ENCODE data around the gene ELMO1. TPM values are rescaled to one million over a fixed set of nuclear protein-coding genes. Genes with fewer than 3 reads are reported as not detected.

ELMO1 gene
- total RNA-seq, 1 experiment from 2014 or later, result 7.8 TPM

- H3K4me1 Mint-ChIP-seq, result no peaks in the 10 kb centered on the region
Observed at GRCh38 chr7:36814311-36814710, 634.4 kb downstream of the ELMO1 start.

More at GRCh38 chr7:36814311-36814710, 634.4 kb downstream of the ELMO1 start:
- H4K20me1 ChIP-seq (ENCODE audit: control insufficient read depth, insufficient read depth, insufficient read length), result no peaks in the 10 kb centered on the region
- no peak overlapping the region for H3K56ac ChIP-seq (ENCODE audit: insufficient read length, low read depth, low read length)
- TF ChIP-seq CTCF (conservative IDR thresholded peaks at IDR 0.05), result no peak
- H3K79me1 ChIP-seq (ENCODE audit: insufficient read depth, low read depth, low read length, poor library complexity, severe bottlenecking), result no peaks in the 10 kb centered on the region
- no peak overlapping the region for H2AFZ ChIP-seq (ENCODE audit: low read length)
- no peak overlapping the region for H2BK5ac ChIP-seq (ENCODE audit: insufficient read length, low read length)
- WGBS (ENCODE audit: extremely low coverage, insufficient read length, low lambda C conversion rate), result no CpG with 5 or more reads among the region's 4 CpGs
- no peak overlapping the region for H4K91ac ChIP-seq (ENCODE audit: insufficient read length, low read depth, low read length)
- H3K4me1 ChIP-seq (ENCODE audit: insufficient read depth, low read length), result no peaks in the 10 kb centered on the region
- no peaks in the 10 kb centered on the region for H3K79me2 ChIP-seq (ENCODE audit: insufficient read depth, low read length)
- no peak overlapping the region for H3K4ac ChIP-seq (ENCODE audit: low read depth, low read length)
- no peaks in the 10 kb centered on the region for H3K9me3 ChIP-seq (ENCODE audit: control insufficient read depth, low read depth, low read length)
- no peak overlapping the region for H3K23ac ChIP-seq (ENCODE audit: insufficient read length, low read depth, low read length)
- H2BK20ac ChIP-seq (ENCODE audit: low read depth, low read length, poor library complexity, severe bottlenecking), result no peak overlapping the region
- no peaks in the 10 kb centered on the region for H3K36me3 Mint-ChIP-seq (ENCODE audit: insufficient read depth in 1 of 3, low read depth in 3 of 3)
- no peak overlapping the region for H2BK120ac ChIP-seq (ENCODE audit: low read depth, low read length, poor library complexity, severe bottlenecking)
- H3K27me3 Mint-ChIP-seq (ENCODE audit: low read depth), result peaks cover 3% of the 10 kb centered on the region; the same call in 1 of the 2 replicates
- no peak overlapping the region for H3K14ac ChIP-seq (ENCODE audit: insufficient read depth, low read length)
- no peaks in the 10 kb centered on the region for H3K23me2 ChIP-seq (ENCODE audit: insufficient read length, low read depth, low read length, poor library complexity, severe bottlenecking)
- H4K8ac ChIP-seq (replicated peaks; ENCODE audit: insufficient read length, low read depth, low read length), result no peak overlapping the region
- no peak overlapping the region for H2BK12ac ChIP-seq (ENCODE audit: insufficient read length, low read depth, low read length)
- no peak overlapping the region for H3K27ac Mint-ChIP-seq
- no peak overlapping the region for H3T11ph ChIP-seq (ENCODE audit: low read length)
- H3K9ac ChIP-seq (ENCODE audit: extremely low read depth, insufficient read length, low read length), result no peak overlapping the region
- H3K27me3 ChIP-seq (ENCODE audit: insufficient read depth, low read length), result no peaks in the 10 kb centered on the region
- no peak for DNase-seq
- no peak overlapping the region for H3K4me2 ChIP-seq (ENCODE audit: insufficient read depth, insufficient read length, low read length)
- no peak overlapping the region for H3K4me3 Mint-ChIP-seq
- no peak overlapping the region for H2BK15ac ChIP-seq (ENCODE audit: low read depth, low read length)
- no peak overlapping the region for H3K18ac ChIP-seq (ENCODE audit: insufficient read length, low read depth, low read length)
- no peak overlapping the region for H2AK5ac ChIP-seq (ENCODE audit: insufficient read length, low read length)
- no peak overlapping the region for H4K5ac ChIP-seq (ENCODE audit: insufficient read length, low read depth, low read length)
- no peaks in the 10 kb centered on the region; a peak in 2 of 5 replicates for H3K9me3 Mint-ChIP-seq
- H3K27ac ChIP-seq (ENCODE audit: insufficient read length, low read depth, low read length), result no peak overlapping the region
